ENCODE data around the gene BMF.

Gene BMF

GRCh38 chr15:40053079-40053830, 55.4 kb downstream of the BMF start:
- Mint-ChIP-seq H3K4me1 (peaks cover 83% of the 10 kb centered on the region), H3K36me3 (ENCODE audit: low read depth) (no peaks in the 10 kb centered on the region), H3K27ac (peak overlapping the region; percentile 75 to 97 (median 84)), H3K4me3 (no peak overlapping the region), H3K27me3 (ENCODE audit: low read depth) (peaks cover 7% of the 10 kb centered on the region), H3K9me3 (no peaks in the 10 kb centered on the region)
- TF ChIP-seq CTCF (IDR thresholded peaks at IDR 0.05; ENCODE audit: unreplicated experiment in 3 of 3): no peak

- Mint-ChIP-seq H3K4me1 (peaks cover 83% of the 10 kb centered on the region), H3K36me3 (ENCODE audit: low read depth) (no peaks in the 10 kb centered on the region), H3K4me3 (no peak overlapping the region), H3K27ac (peak overlapping the region; percentile 75 to 97 (median 84)), H3K9me3 (no peaks in the 10 kb centered on the region), H3K27me3 (ENCODE audit: low read depth) (peaks cover 7% of the 10 kb centered on the region)
- no peak for TF ChIP-seq CTCF (IDR thresholded peaks at IDR 0.05; ENCODE audit: unreplicated experiment in 3 of 3)
Measured at GRCh38 chr15:40052604-40053003, 56.1 kb downstream of the BMF start.

GRCh38 chr15:40051616-40052415, 56.9 kb downstream of the BMF start:
- no peak for TF ChIP-seq CTCF (IDR thresholded peaks at IDR 0.05; ENCODE audit: unreplicated experiment in 3 of 3)
- Mint-ChIP-seq H3K9me3 (no peaks in the 10 kb centered on the region), H3K36me3 (ENCODE audit: low read depth) (no peaks in the 10 kb centered on the region), H3K4me3 (no peak overlapping the region), H3K27ac (peak overlapping the region; percentile 75 to 97 (median 84)), H3K27me3 (ENCODE audit: low read depth) (peaks cover 7% of the 10 kb centered on the region), H3K4me1 (peaks cover 88% of the 10 kb centered on the region)

- H3K9me3 Mint-ChIP-seq: no peaks in the 10 kb centered on the region
- H3K36me3 Mint-ChIP-seq (ENCODE audit: low read depth): no peaks in the 10 kb centered on the region
- H3K4me1 Mint-ChIP-seq: peaks cover 91% of the 10 kb centered on the region
- H3K27me3 Mint-ChIP-seq (ENCODE audit: low read depth): peaks cover 7% of the 10 kb centered on the region
- H3K27ac Mint-ChIP-seq: peak overlapping the region; percentile 73 to 97 (median 84)
- TF ChIP-seq CTCF (IDR thresholded peaks at IDR 0.05; ENCODE audit: unreplicated experiment in 3 of 3): no peak
- H3K4me3 Mint-ChIP-seq: peak overlapping the region in 1 of 3 experiments; percentile 17
Measured at GRCh38 chr15:40050788-40051470, 57.8 kb downstream of the BMF start.

- Mint-ChIP-seq H3K27ac (peak overlapping the region; percentile 84 to 97 (median 93)), H3K36me3 (ENCODE audit: low read depth) (no peaks in the 10 kb centered on the region), H3K4me1 (peaks cover 87% of the 10 kb centered on the region), H3K27me3 (ENCODE audit: low read depth) (peaks cover 7% of the 10 kb centered on the region), H3K9me3 (no peaks in the 10 kb centered on the region), H3K4me3 (no peak overlapping the region)
- no peak for TF ChIP-seq CTCF (IDR thresholded peaks at IDR 0.05; ENCODE audit: unreplicated experiment in 3 of 3)
Measured at GRCh38 chr15:40048926-40049475, 59.7 kb downstream of the BMF start.

Data from nephron (organoid).